HL-60 (cell line): Measurements from ENCODE around the gene NOS3.

Experiments used
- CTCF ChIP-seq: IDR thresholded peaks from one replicate; pipeline ENCODE4 v1.5.1; 2011; ENCODE audit warnings: low read length, control low read depth, inconsistent platforms; ENCODE audit not compliant: insufficient read depth
- GABPA ChIP-seq: IDR thresholded peaks from 2 replicates; pipeline ENCODE4 v1.6.1; 2012; ENCODE audit warnings: low read depth
- POLR2AphosphoS5 ChIP-seq: IDR thresholded peaks from 2 replicates; pipeline ENCODE4 v1.6.1; 2012; ENCODE audit warnings: low read depth
- REST ChIP-seq: IDR thresholded peaks from 2 replicates; pipeline ENCODE4 v1.6.1; 2012; ENCODE audit warnings: low read depth; ENCODE audit not compliant: insufficient replicate concordance

- TF ChIP-seq CTCF (no peak), POLR2AphosphoS5 (no peak), GABPA (no peak), REST (no peak)
Observed at GRCh38 chr7:151062399-151063211, 71.8 kb downstream of the NOS3 start.
